NCI-H128 (cell line): ENCODE results near the gene PRIM1.
A peak's percentile ranks its signal among the peaks of the same experiment; 100 is the strongest.
"Not testable (repeated sequence)": the region's sequence is repeated elsewhere in the genome, so short reads cannot be mapped to it uniquely, and the experiment has no call there.

Experiments
- DNase-seq: peaks from one replicate; lab custom pipeline; 2025; ENCODE audit not compliant: unreplicated experiment; lab: John Stamatoyannopoulos, UW

Gene PRIM1

GRCh38 chr12:56761812-56762211 is 9.7 kb upstream of the PRIM1 start:
- no peak for DNase-seq

GRCh38 chr12:56760460-56760859 is 8.3 kb upstream of the PRIM1 start:
- DNase-seq: no peak

DNA sequence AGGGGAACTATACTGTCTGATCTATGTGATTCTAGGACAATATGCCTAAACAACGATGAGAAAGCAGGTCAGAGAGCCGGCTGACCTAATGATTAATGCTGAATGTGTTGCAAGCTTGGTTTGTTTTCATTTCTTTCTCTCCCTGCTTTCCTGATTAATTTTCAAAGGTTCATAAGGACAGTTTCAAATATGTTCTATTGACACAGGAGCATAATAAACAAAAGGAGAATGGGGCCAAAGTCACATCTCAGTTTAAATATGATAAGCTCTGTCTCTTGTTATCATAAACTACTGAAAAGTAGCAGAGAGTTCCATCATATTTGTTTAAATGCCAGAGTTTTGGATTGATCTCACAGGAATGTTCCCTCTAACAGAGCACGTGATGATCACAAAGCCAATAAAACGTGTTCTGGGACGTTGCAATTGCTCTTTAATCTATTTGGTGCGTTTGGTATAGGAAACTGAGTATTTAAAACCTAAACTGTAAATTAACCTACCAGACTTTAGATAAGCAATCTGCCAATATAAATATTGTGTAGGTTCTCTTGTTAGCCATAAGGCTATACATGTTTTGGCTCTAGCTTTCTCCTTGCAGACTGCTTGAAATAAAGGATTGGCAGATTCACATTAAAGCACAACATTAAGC is 7.3 kb upstream of the PRIM1 start:
- DNase-seq: no peak

DNA sequence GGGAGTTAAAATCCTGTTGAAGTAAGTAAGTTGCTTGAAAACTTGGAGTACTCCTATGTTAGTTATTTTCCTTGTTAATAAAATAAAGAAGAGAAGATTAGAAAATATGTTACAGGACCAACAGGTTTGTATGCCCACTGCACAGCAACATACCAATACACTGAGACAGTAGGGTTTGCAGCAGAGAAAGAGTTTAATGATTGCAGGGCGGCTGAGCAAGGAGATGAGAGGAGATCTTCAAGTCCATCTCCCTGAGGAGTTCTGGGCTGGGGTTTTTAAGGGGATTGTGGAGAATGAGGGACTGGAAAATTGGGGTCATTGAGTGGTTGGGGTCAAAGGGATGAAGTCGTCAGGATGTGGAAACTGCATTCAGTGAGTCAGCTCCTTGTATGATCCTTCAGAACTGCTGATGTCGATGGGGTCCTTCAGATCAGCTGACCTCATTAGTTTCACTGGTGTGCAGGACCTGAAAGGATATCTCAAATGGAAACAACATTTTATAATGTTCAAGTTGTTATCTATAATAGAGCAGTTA is 6.7 kb upstream of the PRIM1 start:
- no peak for DNase-seq

- DNase-seq: not testable (repeated sequence)
Observed at GRCh38 chr12:56757971-56758370, 5.8 kb upstream of the PRIM1 start.

DNA sequence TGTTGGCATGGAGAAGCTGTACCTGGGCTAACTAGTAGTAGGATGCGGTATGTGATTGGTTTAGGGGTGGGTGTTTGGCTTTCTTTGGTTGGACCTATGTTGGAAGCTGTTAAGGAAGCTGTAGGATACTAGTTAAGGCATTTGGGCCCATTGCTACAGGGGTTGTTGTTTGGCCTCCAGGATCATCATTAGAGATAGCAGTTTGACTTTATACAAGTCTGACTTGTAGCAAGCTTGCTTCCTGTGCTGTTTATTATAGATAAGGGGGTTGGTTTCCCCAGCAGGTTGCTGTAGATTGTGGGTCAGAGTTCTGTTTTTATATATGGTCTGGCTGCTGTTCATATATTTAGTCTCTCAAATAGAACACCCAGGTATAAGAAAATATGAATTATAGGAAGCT is 1.4 kb upstream of the PRIM1 start:
- DNase-seq: no peak

GRCh38 chr12:56750596-56750995 is 1.5 kb downstream of the PRIM1 start:
- not testable (repeated sequence) for DNase-seq

- no peak for DNase-seq
Observed at GRCh38 chr12:56749853-56750252, 2.3 kb downstream of the PRIM1 start.

GRCh38 chr12:56749359-56749758 is 2.8 kb downstream of the PRIM1 start:
- no peak for DNase-seq

DNA sequence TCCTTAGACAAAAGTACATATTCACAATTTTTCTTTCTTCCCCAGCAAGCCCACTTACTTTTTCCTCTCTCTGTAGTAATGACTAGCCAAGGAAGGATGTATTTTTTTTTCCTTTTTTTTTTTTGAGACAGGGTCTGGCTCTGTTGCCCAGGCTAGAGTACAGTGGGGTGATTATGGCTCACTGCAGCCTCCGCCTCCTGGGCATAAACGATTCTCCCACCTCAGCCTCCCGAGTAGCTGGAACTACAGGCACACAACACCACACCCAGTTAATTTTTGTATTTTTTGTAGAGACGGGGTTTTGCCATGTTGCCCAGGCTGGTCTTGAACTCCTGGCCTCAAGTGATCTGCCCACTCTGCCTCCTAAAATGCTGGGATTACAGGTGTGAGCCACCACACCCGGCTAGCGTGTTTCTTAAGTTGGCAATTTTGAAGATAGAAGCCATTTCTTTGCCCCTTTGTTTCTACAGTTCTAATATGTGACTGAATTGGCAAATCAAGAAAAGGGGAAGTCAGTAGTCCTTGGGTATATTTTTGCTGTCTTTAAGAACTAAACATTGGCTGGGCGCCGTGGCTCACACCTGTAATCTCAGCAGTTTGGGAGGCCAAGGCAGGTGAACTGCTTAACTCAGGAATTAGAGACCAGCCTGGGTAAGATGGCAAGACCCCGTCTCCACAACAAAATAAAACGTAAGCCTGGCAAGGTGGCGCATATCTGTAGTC is 23.8 kb downstream of the PRIM1 start:
- no peak for DNase-seq

DNA sequence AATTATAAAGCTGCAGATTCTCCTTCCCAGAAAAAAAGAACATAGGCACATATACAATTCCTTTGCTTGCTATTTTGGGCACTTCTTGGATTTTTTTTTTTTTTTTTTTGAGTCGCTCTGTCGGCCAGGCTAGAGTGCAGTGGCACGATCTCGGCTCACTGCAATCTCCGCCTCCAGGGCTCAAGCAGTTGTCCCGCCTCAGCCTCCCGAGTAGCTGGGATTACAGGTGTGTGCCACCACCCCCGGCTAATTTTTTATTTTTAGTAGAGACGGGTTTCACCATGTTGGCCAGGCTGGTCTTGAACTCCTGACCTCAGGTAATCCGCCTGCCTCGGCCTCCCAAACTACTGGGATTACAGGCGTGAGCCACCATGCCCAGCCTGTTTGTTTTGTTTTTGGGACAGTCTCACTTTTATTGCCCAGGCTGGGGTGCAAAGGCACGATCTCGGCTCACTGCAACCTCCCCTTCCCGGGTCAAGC is 25.9 kb downstream of the PRIM1 start:
- DNase-seq: not testable (repeated sequence)

- no peak for DNase-seq
Observed at GRCh38 chr12:56725723-56726102, 26.4 kb downstream of the PRIM1 start.

- DNase-seq: peak; percentile 95
Observed at GRCh38 chr12:56724972-56725722, 27.0 kb downstream of the PRIM1 start, which contains the start of gene NACA. TSS of gene NACA (minus strand) at chr12:56725299. CDS start at chr12:56724521, 778 bp downstream.

DNA sequence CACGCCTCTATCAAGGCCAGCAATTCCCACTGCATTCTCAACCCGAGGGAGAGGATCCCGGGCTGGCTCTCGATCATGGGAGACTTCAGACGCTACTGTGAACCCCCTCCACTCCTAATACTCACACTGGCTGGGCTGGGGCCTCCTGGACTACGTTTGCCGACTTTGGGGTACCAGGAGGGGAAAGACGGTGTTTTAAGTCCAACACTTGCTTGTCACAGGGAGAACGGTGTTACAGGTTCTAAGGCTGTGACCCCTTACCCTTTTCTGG is 27.5 kb downstream of the PRIM1 start:
- DNase-seq: no peak

- peak; percentile 3 for DNase-seq
Observed at GRCh38 chr12:56723889-56724700, 28.0 kb downstream of the PRIM1 start.

- no peak for DNase-seq
Observed at GRCh38 chr12:56723352-56723751, 28.8 kb downstream of the PRIM1 start.

DNA sequence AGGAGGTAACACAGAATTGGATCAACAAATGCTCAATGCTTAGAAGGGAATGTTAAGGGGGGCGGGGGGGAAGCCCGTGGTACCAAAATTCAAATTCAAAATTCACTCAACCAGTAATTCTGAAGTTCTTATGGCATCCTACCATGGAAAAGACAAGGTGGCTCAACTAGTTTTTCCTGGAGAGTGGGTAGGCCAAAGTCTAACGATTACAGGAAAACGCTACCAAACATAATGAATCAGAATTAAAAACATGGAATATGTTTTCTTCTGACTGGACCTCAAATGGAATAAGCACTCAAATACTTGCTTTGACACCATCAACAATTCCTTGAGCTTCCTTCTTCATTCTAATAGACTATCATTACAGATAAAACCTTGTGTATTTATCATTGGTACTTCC is 29.3 kb downstream of the PRIM1 start:
- no peak for DNase-seq

DNA sequence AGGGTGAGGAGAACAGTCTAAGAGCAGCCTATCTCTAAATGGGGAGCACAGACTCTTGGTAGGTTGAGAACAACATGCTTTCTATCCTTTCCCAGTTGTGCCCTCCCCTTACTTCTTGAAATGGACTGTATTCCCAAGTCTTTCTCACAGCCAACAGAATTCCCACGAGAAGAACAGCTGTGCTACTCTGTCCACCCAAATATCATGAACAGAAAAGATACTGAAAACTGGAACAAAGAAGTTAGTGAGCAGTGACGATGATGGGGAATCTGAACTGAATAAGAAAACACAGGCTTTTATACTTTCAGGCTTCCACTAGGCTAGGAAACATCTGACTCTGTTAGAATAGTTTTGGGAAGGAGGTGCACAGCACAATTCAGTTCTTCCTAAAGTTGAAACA is 30.4 kb downstream of the PRIM1 start:
- no peak for DNase-seq

DNA sequence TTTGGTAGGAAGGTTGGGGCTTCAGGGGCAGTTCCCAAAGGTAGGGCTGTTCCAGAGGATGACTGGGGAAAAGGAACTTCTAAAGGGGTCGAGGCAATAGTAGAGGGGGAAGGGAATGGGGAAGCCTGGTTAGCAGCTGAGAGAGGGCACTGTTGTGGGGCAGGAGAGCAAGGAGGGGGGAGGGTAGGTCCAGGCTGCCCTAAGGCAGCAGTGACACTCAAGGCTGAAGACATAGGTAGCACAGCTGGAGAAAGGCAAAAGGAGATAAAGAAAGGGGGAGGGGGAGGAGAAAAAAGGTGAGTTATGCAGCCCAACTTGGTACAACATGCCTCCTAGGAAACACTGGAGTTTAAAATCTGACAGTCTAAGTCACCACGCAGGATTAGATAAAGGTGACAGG is 30.9 kb downstream of the PRIM1 start:
- no peak for DNase-seq

DNA sequence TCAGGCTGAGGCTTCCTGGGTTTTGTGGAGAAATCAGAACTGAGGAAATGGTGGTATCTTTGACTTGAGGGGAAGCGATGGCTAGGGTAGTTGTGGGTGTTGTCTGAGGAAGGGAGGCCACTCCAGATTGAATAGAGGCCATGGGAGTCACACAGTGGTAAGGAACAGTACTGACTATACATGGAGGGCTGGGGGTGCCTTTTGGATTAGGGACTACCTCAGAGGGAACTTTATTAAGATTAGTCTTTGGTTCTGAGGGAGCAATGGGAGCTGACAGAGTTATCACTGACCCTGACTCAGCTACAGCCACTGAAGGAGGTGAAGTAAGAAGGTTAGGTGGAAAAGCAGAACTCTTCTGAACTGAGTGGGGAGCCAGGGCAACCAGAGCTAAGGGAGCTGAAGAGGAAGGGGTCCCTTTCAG is 31.4 kb downstream of the PRIM1 start:
- DNase-seq: no peak

DNA sequence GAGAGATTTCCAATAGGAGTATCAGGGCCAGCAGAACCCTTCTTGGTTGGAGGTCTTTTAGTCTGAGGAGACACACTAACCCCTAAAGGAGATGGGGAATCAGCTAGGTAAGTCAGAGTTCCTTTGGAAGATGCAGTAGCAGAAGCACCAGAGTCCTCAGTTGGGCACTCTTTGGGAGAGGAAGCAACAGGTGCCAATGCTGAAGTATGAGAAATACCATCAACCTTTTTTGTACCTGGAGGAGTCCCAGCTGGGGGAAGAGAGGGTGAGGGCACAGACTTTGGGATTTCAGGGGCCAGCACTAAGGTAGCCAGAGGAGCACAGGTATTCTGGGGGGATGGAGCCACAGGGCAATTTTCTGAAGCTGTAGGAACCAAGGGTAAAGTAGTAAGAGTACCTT is 33.1 kb downstream of the PRIM1 start:
- DNase-seq: no peak
